Measurements from ENCODE around the gene HTD2. TPM values are rescaled to one million over a fixed set of nuclear protein-coding genes. Genes with fewer than 3 reads are reported as not detected.
A peak's percentile ranks its signal among the peaks of the same experiment; 100 is the strongest.

Gene HTD2
- total and polyA plus RNA-seq, 2 donors (not counting 3 experiments of a cell fraction or from before 2014, with no cell fraction given): 8.2 to 10.3 TPM

DNA sequence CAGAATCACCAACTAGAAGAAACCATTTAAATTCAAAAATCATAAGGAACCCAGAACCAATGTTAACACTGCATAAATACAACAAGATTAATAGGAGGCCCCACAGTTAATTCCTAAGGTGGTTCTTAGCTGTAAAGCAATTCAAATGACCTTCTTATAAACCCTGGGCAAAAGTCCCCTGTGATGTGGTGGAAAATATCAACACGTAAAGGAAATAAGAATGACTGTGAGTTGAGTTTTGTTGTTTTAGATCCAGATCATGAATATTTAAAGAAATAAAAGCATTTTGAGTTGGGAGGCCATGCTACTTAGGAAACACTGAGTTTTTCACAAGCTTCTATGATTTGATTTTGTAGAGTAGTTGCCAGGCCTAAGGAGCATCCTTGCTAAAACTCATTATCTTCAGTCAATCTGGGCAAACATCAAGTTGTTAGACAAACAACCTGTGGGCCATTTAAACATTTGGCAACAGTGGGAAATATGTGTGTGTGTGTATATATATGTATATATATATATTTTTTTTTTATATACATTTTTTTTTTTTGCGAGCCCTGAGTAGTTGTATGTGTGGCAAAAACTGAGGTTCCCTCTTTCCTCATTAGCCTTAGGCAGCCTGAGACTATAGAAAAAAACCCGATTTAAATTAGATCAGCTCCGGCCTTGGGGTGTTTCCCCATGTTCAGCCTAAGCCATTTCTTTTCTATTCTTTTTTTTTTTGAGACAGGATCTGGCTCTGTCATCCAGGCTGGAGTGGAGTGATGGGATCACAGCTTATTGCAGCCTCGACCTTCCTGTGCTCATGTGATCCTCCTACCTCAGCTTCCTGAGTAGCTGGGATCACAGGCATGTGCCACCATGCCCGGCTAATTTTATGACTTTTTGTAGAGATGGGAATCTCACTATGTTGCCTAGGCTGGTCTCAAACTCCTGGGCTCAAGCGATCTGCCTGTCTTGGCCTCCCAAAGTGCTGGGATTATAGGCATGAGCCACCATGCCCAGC is 18.4 kb downstream of the HTD2 start:
- Histone ChIP-seq H3K27ac (ENCODE audit: insufficient read depth, low read depth, low read length) (peak overlapping the region; percentile 14), H3K4me1 (ENCODE audit: control insufficient read depth, extremely low read depth, insufficient read depth, low read length) (peaks cover 19% of the 10 kb centered on the region), H3K4me2 (ENCODE audit: insufficient read depth, low read length) (peak overlapping the region; percentile 37), H3K36me3 (ENCODE audit: control insufficient read depth in 2 of 2, extremely low read depth in 1 of 2, insufficient read depth in 2 of 2, low read length in 2 of 2) (no peaks in the 10 kb centered on the region), H3K9ac (replicated peaks; ENCODE audit: extremely low read depth, insufficient read depth, low read length) (peak overlapping the region; percentile 25), H4K20me1 (replicated peaks; ENCODE audit: control insufficient read depth, extremely low read depth, insufficient read depth, low read length) (no peaks in the 10 kb centered on the region), H3K9me3 (replicated peaks; ENCODE audit: control insufficient read depth, insufficient read depth, low read length) (no peaks in the 10 kb centered on the region), H2AFZ (ENCODE audit: low read depth, low read length) (no peak overlapping the region), H3K27me3 (ENCODE audit: control insufficient read depth in 2 of 2, insufficient read depth in 2 of 2, low read length in 2 of 2) (no peaks in the 10 kb centered on the region), H3K9me1 (replicated peaks; ENCODE audit: control insufficient read depth, extremely low read depth, insufficient read depth, low read length) (no peaks in the 10 kb centered on the region), H3K4me3 (replicated peaks in 1 of 3; ENCODE audit: insufficient read depth in 1 of 3, low read depth in 1 of 3, low read length in 3 of 3) (no peak overlapping the region), H3K79me2 (ENCODE audit: control insufficient read depth, insufficient read depth, low read length) (no peaks in the 10 kb centered on the region)
- no TSS peak for BruUV-seq (replicated peaks)
- ChIA-PET POLR2A (interaction anchor here (1.2 kb wide), 1 partner anchor 19 kb away, joined by 3 read pairs; the partner anchor contains the start of gene RPP14), CTCF (interaction anchor here (0.6 to 4.2 kb wide), 9 partner anchors 9 to 93 kb away, joined by 3 to 16 read pairs (median 3); partner anchors contain the start of genes HTD2 and RPP14)
- no peak for TF ChIP-seq EZH2 (IDR thresholded peaks at IDR 0.05; ENCODE audit: borderline replicate concordance, low read depth, low read length, severe bottlenecking)
- no peak for TF ChIP-seq GATA2 (IDR thresholded peaks at IDR 0.05; ENCODE audit: insufficient read depth, insufficient read length, low read depth, low read length)
- TF ChIP-seq FOS (IDR thresholded peaks at IDR 0.05; ENCODE audit: borderline replicate concordance, insufficient read depth, low read length): no peak
- TF ChIP-seq POLR2A (IDR thresholded peaks at IDR 0.05; ENCODE audit: low read depth, low read length): no peak
- no peak for TF ChIP-seq MYC (IDR thresholded peaks at IDR 0.05; ENCODE audit: low read depth, low read length)
- TF ChIP-seq, protein P1, sequence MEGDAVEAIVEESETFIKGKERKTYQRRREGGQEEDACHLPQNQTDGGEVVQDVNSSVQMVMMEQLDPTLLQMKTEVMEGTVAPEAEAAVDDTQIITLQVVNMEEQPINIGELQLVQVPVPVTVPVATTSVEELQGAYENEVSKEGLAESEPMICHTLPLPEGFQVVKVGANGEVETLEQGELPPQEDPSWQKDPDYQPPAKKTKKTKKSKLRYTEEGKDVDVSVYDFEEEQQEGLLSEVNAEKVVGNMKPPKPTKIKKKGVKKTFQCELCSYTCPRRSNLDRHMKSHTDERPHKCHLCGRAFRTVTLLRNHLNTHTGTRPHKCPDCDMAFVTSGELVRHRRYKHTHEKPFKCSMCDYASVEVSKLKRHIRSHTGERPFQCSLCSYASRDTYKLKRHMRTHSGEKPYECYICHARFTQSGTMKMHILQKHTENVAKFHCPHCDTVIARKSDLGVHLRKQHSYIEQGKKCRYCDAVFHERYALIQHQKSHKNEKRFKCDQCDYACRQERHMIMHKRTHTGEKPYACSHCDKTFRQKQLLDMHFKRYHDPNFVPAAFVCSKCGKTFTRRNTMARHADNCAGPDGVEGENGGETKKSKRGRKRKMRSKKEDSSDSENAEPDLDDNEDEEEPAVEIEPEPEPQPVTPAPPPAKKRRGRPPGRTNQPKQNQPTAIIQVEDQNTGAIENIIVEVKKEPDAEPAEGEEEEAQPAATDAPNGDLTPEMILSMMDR (IDR thresholded peaks at IDR 0.05; ENCODE audit: extremely low read depth in 1 of 2, insufficient read depth in 1 of 2, low read depth in 1 of 2, low read length in 2 of 2): no peak
- no peak for TF ChIP-seq POLR2AphosphoS5 (IDR thresholded peaks at IDR 0.05; ENCODE audit: insufficient read depth, low read depth, low read length)
- TF ChIP-seq MAX (IDR thresholded peaks at IDR 0.05; ENCODE audit: insufficient read depth, insufficient read length): no peak
- TF ChIP-seq JUN (IDR thresholded peaks at IDR 0.05; ENCODE audit: borderline replicate concordance, insufficient read depth, insufficient read length, low read depth): no peak
- dilution Hi-C loops (cut with MboI; ENCODE audit: extremely low pct_ligation_motif_present, low sequenced_read_pairs): no loop called here
- FAIRE-seq (peak; percentile 77), DNase-seq (ENCODE audit: low read depth, low spot score) (peak; percentile 89)
- intact Hi-C loops (cut with micrococcal nuclease): loop anchor here (1.0 to 2.0 kb wide), 2 partner anchors 8 to 304 kb away; partner anchors contain the start of gene PXK

Measured in endothelial cell of umbilical vein (primary cell).